Keratinocyte (primary cell): Measurements from ENCODE around the gene NT5E. TPM values are rescaled to one million over a fixed set of nuclear protein-coding genes. Genes with fewer than 3 reads are reported as not detected.

Source experiments
- DNase-seq: peaks from one replicate; pipeline ENCODE4 v3.0.0-alpha.2; 2011; ENCODE audit warnings: low read depth, missing footprints, low spot score
- FAIRE-seq: peaks from 2 replicates; lab custom pipeline; 2011; peaks lifted over from hg19 to GRCh38; lab: Jason Lieb, UNC
- H2AFZ ChIP-seq: 2 replicates; pipeline ENCODE4 v1.6.0; 2012; ENCODE audit warnings: low read length, control low read depth, inconsistent platforms; ENCODE audit not compliant: control insufficient read depth
- H3K27ac ChIP-seq: 2 replicates; pipeline ENCODE4 v1.5.1; 2011; ENCODE audit warnings: low read length; ENCODE audit not compliant: control insufficient read depth, insufficient read depth
- H3K27me3 ChIP-seq: 3 replicates; pipeline ENCODE4 v1.6.0; 2011; ENCODE audit warnings: low read length; ENCODE audit not compliant: control insufficient read depth, insufficient read depth; ENCODE audit errors: extremely low read depth
- H3K36me3 ChIP-seq, 2 experiments: 2 replicates in 1 of 2; 3 replicates in 1 of 2; pipeline ENCODE4 v1.5.1; 2011; ENCODE audit warnings: low read length in 2 of 2, mild to moderate bottlenecking in 1 of 2; ENCODE audit not compliant: control insufficient read depth in 2 of 2, insufficient read depth in 2 of 2; ENCODE audit errors: extremely low read depth in 1 of 2
- H3K4me1 ChIP-seq: 3 replicates; pipeline ENCODE4 v1.5.1; 2011; ENCODE audit warnings: low read length; ENCODE audit not compliant: control insufficient read depth, insufficient read depth; ENCODE audit errors: extremely low read depth
- H3K4me2 ChIP-seq: 3 replicates; pipeline ENCODE4 v1.6.0; 2011; ENCODE audit warnings: low read depth, low read length; ENCODE audit not compliant: control insufficient read depth, insufficient read depth; ENCODE audit errors: extremely low read depth
- H3K4me3 ChIP-seq, 3 experiments: fragments of 200-600 bp in 1 of 3; sonication (generic) in 1 of 3; 2 replicates in 2 of 3; 3 replicates in 1 of 3; pipeline ENCODE4 v1.5.1; 2011 to 2016; ENCODE audit warnings: low read length in 3 of 3, mild to moderate bottlenecking in 3 of 3, control low read depth in 2 of 3, inconsistent platforms in 1 of 3, low read depth in 1 of 3, mixed read lengths in 1 of 3, mixed run types in 1 of 3, moderate library complexity in 1 of 3; ENCODE audit not compliant: control insufficient read depth in 2 of 3, insufficient read depth in 2 of 3; ENCODE audit errors: extremely low read depth in 1 of 3
- H3K79me2 ChIP-seq: 2 replicates; pipeline ENCODE4 v1.6.0; 2012; ENCODE audit warnings: low read length; ENCODE audit not compliant: control insufficient read depth, insufficient read depth
- H3K9ac ChIP-seq: 3 replicates; pipeline ENCODE4 v1.6.0; 2011; ENCODE audit warnings: low read length; ENCODE audit not compliant: control insufficient read depth, insufficient read depth; ENCODE audit errors: extremely low read depth
- H3K9me1 ChIP-seq: 3 replicates; pipeline ENCODE4 v1.6.0; 2011; ENCODE audit warnings: low read length; ENCODE audit not compliant: control insufficient read depth, insufficient read depth; ENCODE audit errors: extremely low read depth
- H3K9me3 ChIP-seq: 2 replicates; pipeline ENCODE4 v1.5.1; 2012; ENCODE audit warnings: low read depth, low read length; ENCODE audit not compliant: control insufficient read depth
- H4K20me1 ChIP-seq: 3 replicates; pipeline ENCODE4 v1.6.0; 2011; ENCODE audit warnings: low read length; ENCODE audit not compliant: control insufficient read depth, insufficient read depth; ENCODE audit errors: extremely low read depth
- CTCF ChIP-seq, 3 experiments: IDR thresholded peaks in 1 of 3; conservative IDR thresholded peaks in 1 of 3; optimal IDR thresholded peaks in 1 of 3; 2 replicates in 2 of 3; 3 replicates in 1 of 3; pipeline versions ENCODE3 to v1.5.1; 2011; ENCODE audit warnings: low read length in 3 of 3, mild to moderate bottlenecking in 3 of 3, moderate library complexity in 2 of 3, control low read depth in 1 of 3, inconsistent platforms in 1 of 3; ENCODE audit not compliant: insufficient read depth in 2 of 3; ENCODE audit errors: extremely low read depth in 1 of 3
- EZH2 ChIP-seq: IDR thresholded peaks from one replicate; pipeline ENCODE4 v1.6.1; 2012; ENCODE audit warnings: inconsistent platforms, mild to moderate bottlenecking, low read length, moderate library complexity
- dilution Hi-C: fragments of 300-500 bp; cut with MboI; formaldehyde crosslinking; loops from one replicate; pipeline ENCODE4 v1.7.0; 2020; ENCODE audit warnings: low sequenced_read_pairs; ENCODE audit not compliant: extremely low pct_ligation_motif_present
- polyA minus RNA-seq, 3 experiments: library from RNA; depleted of rRNA, polyadenylated mRNA; stranded (reverse); fragments of >200 nt; gene quantifications; 1 replicate in 1 of 3; 2 replicates in 1 of 3; 3 replicates in 1 of 3; pipeline ENCODE4 v1.2.3, GENCODE V29; 2011
- polyA plus RNA-seq, 5 experiments: library from polyadenylated mRNA; depleted of rRNA in 3 of 5; stranded (reverse) in 3 of 5; stranded (forward) in 1 of 5; unstranded in 1 of 5; fragments of >200 nt; gene quantifications; 1 replicate in 1 of 5; 2 replicates in 3 of 5; 3 replicates in 1 of 5; pipeline versions ENCODE4 v1.2.1 to v1.2.3, GENCODE V29; 2011 to 2012; ENCODE audit warnings: missing spikeins in 2 of 5, low read depth in 1 of 5, low replicate concordance in 1 of 5

The NT5E gene
- polyA plus RNA-seq (114 to 280 TPM (median 268 TPM) in 3 replicates), polyA minus RNA-seq (118 to 284 TPM (median 138 TPM) in 3 replicates)
- 14.3 TPM for polyA plus RNA-seq (2011; ENCODE audit: low read depth)
- 116 and 207 TPM in 2 replicates for polyA plus RNA-seq (2011; cell fraction: cytosol; rRNA removed)
- polyA plus RNA-seq (2011; cell fraction: nucleus; rRNA removed) = 173 and 193 TPM in 2 replicates
- 33.4 and 214 TPM in 2 replicates for polyA plus RNA-seq (2012; ENCODE audit: low replicate concordance)
- 325 TPM for polyA minus RNA-seq (2011; cell fraction: cytosol; rRNA and poly(A)+ RNA removed)
- polyA minus RNA-seq (2011; cell fraction: nucleus; rRNA and poly(A)+ RNA removed) = 170 and 250 TPM in 2 replicates

GRCh38 chr6:85449818-85450759 lies at the start of gene NT5E:
Gene NT5E (plus strand): TSS chr6:85450083. CDS start chr6:85450140, 57 bp downstream.
- Histone ChIP-seq H3K9me3 (no peaks in the 10 kb centered on the region), H3K4me3 (peak within 1 kb of the TSS; percentile 58 to 95 (median 92)), H3K4me1 (peaks cover 35% of the 10 kb centered on the region), H4K20me1 (no peaks in the 10 kb centered on the region), H3K79me2 (peaks cover 62% of the 10 kb centered on the region), H3K9ac (peak within 1 kb of the TSS; percentile 94), H2AFZ (peak within 1 kb of the TSS; percentile 39), H3K27me3 (no peaks in the 10 kb centered on the region), H3K27ac (peak within 1 kb of the TSS; percentile 84), H3K4me2 (peak within 1 kb of the TSS; percentile 87), H3K36me3 (peaks cover 4 to 26% of the 10 kb centered on the region in 2 experiments), H3K9me1 (no peaks in the 10 kb centered on the region)
- FAIRE-seq (no peak), DNase-seq (no peak)
- peak in 1 of 3 experiments; percentile 22 for TF ChIP-seq CTCF (optimal IDR thresholded peaks at IDR 0.05 in 1 of 3, IDR thresholded peaks at IDR 0.05 in 1 of 3, conservative IDR thresholded peaks at IDR 0.05 in 1 of 3; ENCODE audit: extremely low read depth in 1 of 3, insufficient read depth in 2 of 3, low read length in 3 of 3)
- TF ChIP-seq EZH2 = no peak
- dilution Hi-C loops = no loop called here

DNA sequence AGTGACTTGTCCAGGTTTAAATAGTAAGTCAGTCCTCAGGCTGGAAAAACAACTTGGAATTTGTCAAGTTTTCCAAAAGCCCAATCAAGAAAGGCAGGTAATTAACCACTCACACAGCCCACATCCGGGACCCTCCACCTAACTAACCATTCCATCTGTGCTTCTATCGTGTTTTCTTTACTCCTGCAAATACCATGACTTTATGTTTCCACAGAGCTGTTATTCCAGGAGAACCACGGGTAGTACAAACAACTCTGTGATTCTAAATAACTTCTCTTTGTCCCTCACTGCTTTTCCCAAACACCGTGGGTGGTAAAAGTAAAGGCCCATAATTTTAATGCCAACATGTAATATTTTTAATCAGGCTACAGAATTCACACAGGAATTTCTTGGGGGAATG lies 49.6 kb upstream of the NT5E start:
- no peak overlapping the region for H3K4me3 ChIP-seq
- no peaks in the 10 kb centered on the region for H4K20me1 ChIP-seq
- dilution Hi-C loops = no loop called here
- no peak overlapping the region for H3K4me2 ChIP-seq
- H3K9me3 ChIP-seq = no peaks in the 10 kb centered on the region
- H2AFZ ChIP-seq = no peak overlapping the region
- no peaks in the 10 kb centered on the region for H3K9me1 ChIP-seq
- FAIRE-seq = no peak
- H3K27me3 ChIP-seq = no peaks in the 10 kb centered on the region
- H3K4me1 ChIP-seq = peaks cover 40% of the 10 kb centered on the region
- H3K36me3 ChIP-seq = no peaks in the 10 kb centered on the region
- DNase-seq = no peak
- H3K79me2 ChIP-seq = no peaks in the 10 kb centered on the region
- no peak overlapping the region for H3K27ac ChIP-seq
- H3K9ac ChIP-seq = no peak overlapping the region
- no peak for TF ChIP-seq EZH2
- no peak for TF ChIP-seq CTCF (optimal IDR thresholded peaks at IDR 0.05 in 1 of 3, IDR thresholded peaks at IDR 0.05 in 1 of 3, conservative IDR thresholded peaks at IDR 0.05 in 1 of 3; ENCODE audit: extremely low read depth in 1 of 3, insufficient read depth in 2 of 3, low read length in 3 of 3)
